ENCODE results near the gene GSTM3.

- no peak for TF ChIP-seq CTCF (IDR thresholded peaks at IDR 0.05)
- TF ChIP-seq POLR2AphosphoS5 (IDR thresholded peaks at IDR 0.05) = no peak
Measured at GRCh38 chr1:109772658-109773202, 31.9 kb upstream of the GSTM3 start.

All from stomach (tissue), 4 donors.